HUES48 (cell line): Measurements from ENCODE around the gene NRF1.
A peak's percentile ranks its signal among the peaks of the same experiment; 100 is the strongest.
"Not testable (repeated sequence)": the region's sequence is repeated elsewhere in the genome, so short reads cannot be mapped to it uniquely, and the experiment has no call there.

ENCODE experiments used
- H3K27ac ChIP-seq: one replicate; pipeline ENCODE4 v1.7.0; 2013; ENCODE audit warnings: low read depth, low read length, inconsistent platforms
- H3K27me3 ChIP-seq: 2 replicates; pipeline ENCODE4 v1.6.1; 2013; ENCODE audit warnings: mild to moderate bottlenecking, low read length; ENCODE audit not compliant: control insufficient read depth, insufficient read depth
- H3K36me3 ChIP-seq: 2 replicates; pipeline ENCODE4 v1.6.1; 2013; ENCODE audit warnings: low read length; ENCODE audit not compliant: control insufficient read depth, insufficient read depth
- H3K4me1 ChIP-seq: 2 replicates; pipeline ENCODE4 v1.6.1; 2013; ENCODE audit warnings: mild to moderate bottlenecking, low read length; ENCODE audit not compliant: control insufficient read depth, insufficient read depth
- H3K4me3 ChIP-seq: 2 replicates; pipeline ENCODE4 v1.5.1; 2013; ENCODE audit warnings: mild to moderate bottlenecking, low read depth, low read length
- H3K9ac ChIP-seq: 2 replicates; pipeline ENCODE4 v1.6.1; 2013; ENCODE audit warnings: mild to moderate bottlenecking, low read depth, low read length, moderate library complexity
- H3K9me3 ChIP-seq: 2 replicates; pipeline ENCODE4 v1.6.1; 2013; ENCODE audit warnings: low read length; ENCODE audit not compliant: control insufficient read depth, insufficient read depth

Gene NRF1

GRCh38 chr7:129784783-129785684 lies 173.5 kb downstream of the NRF1 start:
- peaks cover 16% of the 10 kb centered on the region; the same call in 1 of the 2 replicates for H3K4me1 ChIP-seq
- H3K27me3 ChIP-seq, result peaks cover 93% of the 10 kb centered on the region
- no peak overlapping the region for H3K27ac ChIP-seq
- no peak overlapping the region for H3K9ac ChIP-seq
- peak overlapping the region; percentile 27; the same call in 1 of the 2 replicates for H3K4me3 ChIP-seq
- H3K36me3 ChIP-seq, result no peaks in the 10 kb centered on the region
- H3K9me3 ChIP-seq, result no peaks in the 10 kb centered on the region

GRCh38 chr7:129785685-129786514 lies 174.4 kb downstream of the NRF1 start:
- Histone ChIP-seq H3K27me3 (peaks cover 100% of the 10 kb centered on the region), H3K9me3 (no peaks in the 10 kb centered on the region), H3K27ac (no peak overlapping the region), H3K4me3 (peak overlapping the region; percentile 27; the same call in 1 of the 2 replicates), H3K36me3 (no peaks in the 10 kb centered on the region), H3K9ac (no peak overlapping the region), H3K4me1 (peaks cover 16% of the 10 kb centered on the region; the same call in 1 of the 2 replicates)

GRCh38 chr7:129786825-129787563 lies 175.5 kb downstream of the NRF1 start:
- H3K9ac ChIP-seq, result no peak overlapping the region
- no peaks in the 10 kb centered on the region for H3K36me3 ChIP-seq
- peaks cover 94% of the 10 kb centered on the region for H3K27me3 ChIP-seq
- H3K9me3 ChIP-seq, result no peaks in the 10 kb centered on the region
- peaks cover 16% of the 10 kb centered on the region; the same call in 1 of the 2 replicates for H3K4me1 ChIP-seq
- no peak overlapping the region for H3K4me3 ChIP-seq
- no peak overlapping the region for H3K27ac ChIP-seq

GRCh38 chr7:129789000-129789399 lies 177.5 kb downstream of the NRF1 start:
- Histone ChIP-seq H3K4me1 (peaks cover 19% of the 10 kb centered on the region; the same call in 1 of the 2 replicates), H3K27ac (no peak overlapping the region), H3K27me3 (peaks cover 86% of the 10 kb centered on the region)

GRCh38 chr7:129789652-129790051 lies 178.1 kb downstream of the NRF1 start:
- Histone ChIP-seq H3K9me3 (no peaks in the 10 kb centered on the region), H3K4me1 (peaks cover 17% of the 10 kb centered on the region; the same call in 1 of the 2 replicates), H3K4me3 (no peak overlapping the region), H3K9ac (no peak overlapping the region), H3K36me3 (no peaks in the 10 kb centered on the region), H3K27me3 (peaks cover 79% of the 10 kb centered on the region), H3K27ac (no peak overlapping the region)

More at GRCh38 chr7:129789000-129789399, 177.5 kb downstream of the NRF1 start:
- no peaks in the 10 kb centered on the region for H3K36me3 ChIP-seq
- H3K9me3 ChIP-seq, result no peaks in the 10 kb centered on the region
- no peak overlapping the region for H3K9ac ChIP-seq
- no peak overlapping the region for H3K4me3 ChIP-seq

GRCh38 chr7:129790136-129790535 lies 178.6 kb downstream of the NRF1 start:
- H3K27me3 ChIP-seq, result peaks cover 74% of the 10 kb centered on the region
- peaks cover 12% of the 10 kb centered on the region; the same call in 1 of the 2 replicates for H3K4me1 ChIP-seq
- no peaks in the 10 kb centered on the region for H3K36me3 ChIP-seq
- H3K27ac ChIP-seq, result no peak overlapping the region
- H3K9me3 ChIP-seq, result no peaks in the 10 kb centered on the region
- H3K9ac ChIP-seq, result no peak overlapping the region
- H3K4me3 ChIP-seq, result no peak overlapping the region

- peaks cover 49% of the 10 kb centered on the region for H3K27me3 ChIP-seq
- H3K9ac ChIP-seq, result no peak overlapping the region
- no peak overlapping the region for H3K4me3 ChIP-seq
- H3K9me3 ChIP-seq, result no peaks in the 10 kb centered on the region
- H3K4me1 ChIP-seq, result peaks cover 9% of the 10 kb centered on the region
- H3K27ac ChIP-seq, result no peak overlapping the region
- no peaks in the 10 kb centered on the region for H3K36me3 ChIP-seq
These were observed 181.2 kb downstream of the NRF1 start for GRCh38 chr7:129792721-129793120.

GRCh38 chr7:129793506-129794310 lies 182.2 kb downstream of the NRF1 start:
- Histone ChIP-seq H3K36me3 (no peaks in the 10 kb centered on the region), H3K9me3 (no peaks in the 10 kb centered on the region), H3K27me3 (peaks cover 39% of the 10 kb centered on the region), H3K27ac (no peak overlapping the region), H3K9ac (no peak overlapping the region), H3K4me3 (no peak overlapping the region), H3K4me1 (peaks cover 10% of the 10 kb centered on the region)

GRCh38 chr7:129794461-129794860 lies 182.9 kb downstream of the NRF1 start:
- not testable (repeated sequence) for H3K9me3 ChIP-seq, H3K4me3 ChIP-seq, H3K27ac ChIP-seq, H3K36me3 ChIP-seq, H3K9ac ChIP-seq, H3K4me1 ChIP-seq
- H3K27me3 ChIP-seq, result peaks cover 31% of the 10 kb centered on the region
